ENCODE measurements around the gene IFT43. TPM values are rescaled to one million over a fixed set of nuclear protein-coding genes. Genes with fewer than 3 reads are reported as not detected.

Gene IFT43
- total RNA-seq, 1 experiment from 2014 or later = 31.6 TPM

- Histone ChIP-seq H3K4me1 (ENCODE audit: low read length) (peaks cover 10% of the 10 kb centered on the region), H3K4me2 (ENCODE audit: low read depth, low read length, poor library complexity, severe bottlenecking) (no peak overlapping the region), H3K9me2 (replicated peaks; ENCODE audit: insufficient read depth, low read length) (no peaks in the 10 kb centered on the region), H3K4me3 (ENCODE audit: low read length) (no peak overlapping the region), H4K20me1 (ENCODE audit: insufficient read depth, low read depth, low read length) (no peaks in the 10 kb centered on the region), H3K27me3 (ENCODE audit: low read length) (no peaks in the 10 kb centered on the region), H3K27ac (ENCODE audit: low read length) (no peak overlapping the region), H3K9me3 (ENCODE audit: low read length) (no peaks in the 10 kb centered on the region), H3K9ac (ENCODE audit: low read length) (no peak overlapping the region), H2AFZ (ENCODE audit: low read length) (no peak overlapping the region), H3K36me3 (ENCODE audit: insufficient read depth, low read length) (no peaks in the 10 kb centered on the region), H3K79me2 (ENCODE audit: low read length) (no peaks in the 10 kb centered on the region)
- DNase-seq = no peak
Measured at GRCh38 chr14:75961662-75962061, 23.9 kb upstream of the IFT43 start.

- Histone ChIP-seq H3K9me3 (ENCODE audit: low read length) (no peaks in the 10 kb centered on the region), H3K4me3 (ENCODE audit: low read length) (no peak overlapping the region), H3K79me2 (ENCODE audit: low read length) (no peaks in the 10 kb centered on the region), H3K27me3 (ENCODE audit: low read length) (no peaks in the 10 kb centered on the region), H3K36me3 (ENCODE audit: insufficient read depth, low read length) (no peaks in the 10 kb centered on the region), H2AFZ (ENCODE audit: low read length) (no peak overlapping the region), H3K4me1 (ENCODE audit: low read length) (no peaks in the 10 kb centered on the region), H3K9me2 (replicated peaks; ENCODE audit: insufficient read depth, low read length) (no peaks in the 10 kb centered on the region), H3K9ac (ENCODE audit: low read length) (no peak overlapping the region), H3K4me2 (ENCODE audit: low read depth, low read length, poor library complexity, severe bottlenecking) (no peak overlapping the region), H4K20me1 (ENCODE audit: insufficient read depth, low read depth, low read length) (no peaks in the 10 kb centered on the region), H3K27ac (ENCODE audit: low read length) (no peak overlapping the region)
- DNase-seq = no peak
Measured at GRCh38 chr14:75967866-75968265, 17.7 kb upstream of the IFT43 start.

- Histone ChIP-seq H3K9ac (ENCODE audit: low read length) (no peak overlapping the region), H3K4me2 (ENCODE audit: low read depth, low read length, poor library complexity, severe bottlenecking) (no peak overlapping the region), H3K27me3 (ENCODE audit: low read length) (no peaks in the 10 kb centered on the region), H3K9me2 (replicated peaks; ENCODE audit: insufficient read depth, low read length) (no peaks in the 10 kb centered on the region), H3K4me1 (ENCODE audit: low read length) (no peaks in the 10 kb centered on the region), H3K27ac (ENCODE audit: low read length) (no peak overlapping the region), H3K9me3 (ENCODE audit: low read length) (no peaks in the 10 kb centered on the region), H4K20me1 (ENCODE audit: insufficient read depth, low read depth, low read length) (no peaks in the 10 kb centered on the region), H2AFZ (ENCODE audit: low read length) (no peak overlapping the region), H3K79me2 (ENCODE audit: low read length) (no peaks in the 10 kb centered on the region), H3K36me3 (ENCODE audit: insufficient read depth, low read length) (no peaks in the 10 kb centered on the region), H3K4me3 (ENCODE audit: low read length) (no peak overlapping the region)
- DNase-seq = no peak
Measured at GRCh38 chr14:75968456-75968855, 17.1 kb upstream of the IFT43 start.

GRCh38 chr14:75969126-75969525 is 16.4 kb upstream of the IFT43 start:
- H3K79me2 ChIP-seq (ENCODE audit: low read length) = no peaks in the 10 kb centered on the region
- H3K27ac ChIP-seq (ENCODE audit: low read length) = no peak overlapping the region
- no peaks in the 10 kb centered on the region for H3K4me1 ChIP-seq (ENCODE audit: low read length)
- H3K9me2 ChIP-seq (replicated peaks; ENCODE audit: insufficient read depth, low read length) = no peaks in the 10 kb centered on the region
- H3K4me2 ChIP-seq (ENCODE audit: low read depth, low read length, poor library complexity, severe bottlenecking) = no peak overlapping the region
- no peak overlapping the region for H2AFZ ChIP-seq (ENCODE audit: low read length)
- H3K4me3 ChIP-seq (ENCODE audit: low read length) = no peak overlapping the region
- H4K20me1 ChIP-seq (ENCODE audit: insufficient read depth, low read depth, low read length) = no peaks in the 10 kb centered on the region
- no peaks in the 10 kb centered on the region for H3K27me3 ChIP-seq (ENCODE audit: low read length)
- H3K9ac ChIP-seq (ENCODE audit: low read length) = no peak overlapping the region
- DNase-seq = no peak
- H3K36me3 ChIP-seq (ENCODE audit: insufficient read depth, low read length) = no peaks in the 10 kb centered on the region
- H3K9me3 ChIP-seq (ENCODE audit: low read length) = no peaks in the 10 kb centered on the region

GRCh38 chr14:75969891-75970290 is 15.7 kb upstream of the IFT43 start:
- DNase-seq = no peak
- no peak overlapping the region for H3K27ac ChIP-seq (ENCODE audit: low read length)
- no peak overlapping the region for H3K4me2 ChIP-seq (ENCODE audit: low read depth, low read length, poor library complexity, severe bottlenecking)
- no peaks in the 10 kb centered on the region for H3K36me3 ChIP-seq (ENCODE audit: insufficient read depth, low read length)
- H3K27me3 ChIP-seq (ENCODE audit: low read length) = no peaks in the 10 kb centered on the region
- no peak overlapping the region for H2AFZ ChIP-seq (ENCODE audit: low read length)
- no peaks in the 10 kb centered on the region for H3K9me3 ChIP-seq (ENCODE audit: low read length)
- no peak overlapping the region for H3K4me3 ChIP-seq (ENCODE audit: low read length)
- no peak overlapping the region for H3K9ac ChIP-seq (ENCODE audit: low read length)
- no peaks in the 10 kb centered on the region for H3K4me1 ChIP-seq (ENCODE audit: low read length)
- H4K20me1 ChIP-seq (ENCODE audit: insufficient read depth, low read depth, low read length) = no peaks in the 10 kb centered on the region
- H3K9me2 ChIP-seq (replicated peaks; ENCODE audit: insufficient read depth, low read length) = no peaks in the 10 kb centered on the region
- no peaks in the 10 kb centered on the region for H3K79me2 ChIP-seq (ENCODE audit: low read length)

- no peak for DNase-seq
- H4K20me1 ChIP-seq (ENCODE audit: insufficient read depth, low read depth, low read length) = no peaks in the 10 kb centered on the region
Measured at GRCh38 chr14:75970989-75971388, 14.6 kb upstream of the IFT43 start.

GRCh38 chr14:75971509-75971908 is 14.1 kb upstream of the IFT43 start:
- Histone ChIP-seq H3K79me2 (ENCODE audit: low read length) (no peaks in the 10 kb centered on the region), H3K4me1 (ENCODE audit: low read length) (peaks cover 3% of the 10 kb centered on the region), H2AFZ (ENCODE audit: low read length) (no peak overlapping the region), H3K36me3 (ENCODE audit: insufficient read depth, low read length) (no peaks in the 10 kb centered on the region), H4K20me1 (ENCODE audit: insufficient read depth, low read depth, low read length) (no peaks in the 10 kb centered on the region), H3K9me3 (ENCODE audit: low read length) (no peaks in the 10 kb centered on the region), H3K27ac (ENCODE audit: low read length) (no peak overlapping the region), H3K4me2 (ENCODE audit: low read depth, low read length, poor library complexity, severe bottlenecking) (no peak overlapping the region), H3K27me3 (ENCODE audit: low read length) (no peaks in the 10 kb centered on the region), H3K4me3 (ENCODE audit: low read length) (no peak overlapping the region), H3K9me2 (replicated peaks; ENCODE audit: insufficient read depth, low read length) (no peaks in the 10 kb centered on the region), H3K9ac (ENCODE audit: low read length) (no peak overlapping the region)
- no peak for DNase-seq

More at GRCh38 chr14:75970989-75971388, 14.6 kb upstream of the IFT43 start:
- Histone ChIP-seq H3K4me1 (ENCODE audit: low read length) (no peaks in the 10 kb centered on the region), H3K9me3 (ENCODE audit: low read length) (no peaks in the 10 kb centered on the region), H2AFZ (ENCODE audit: low read length) (no peak overlapping the region), H3K9me2 (replicated peaks; ENCODE audit: insufficient read depth, low read length) (no peaks in the 10 kb centered on the region), H3K9ac (ENCODE audit: low read length) (no peak overlapping the region), H3K79me2 (ENCODE audit: low read length) (no peaks in the 10 kb centered on the region), H3K4me2 (ENCODE audit: low read depth, low read length, poor library complexity, severe bottlenecking) (no peak overlapping the region), H3K4me3 (ENCODE audit: low read length) (no peak overlapping the region), H3K27me3 (ENCODE audit: low read length) (no peaks in the 10 kb centered on the region), H3K27ac (ENCODE audit: low read length) (no peak overlapping the region), H3K36me3 (ENCODE audit: insufficient read depth, low read length) (no peaks in the 10 kb centered on the region)

- no peaks in the 10 kb centered on the region for H3K79me2 ChIP-seq (ENCODE audit: low read length)
- no peaks in the 10 kb centered on the region for H3K9me2 ChIP-seq (replicated peaks; ENCODE audit: insufficient read depth, low read length)
- peaks cover 3% of the 10 kb centered on the region; the same call in 1 of the 2 replicates for H4K20me1 ChIP-seq (ENCODE audit: insufficient read depth, low read depth, low read length)
- no peak overlapping the region for H3K27ac ChIP-seq (ENCODE audit: low read length)
- no peak overlapping the region for H3K9ac ChIP-seq (ENCODE audit: low read length)
- no peak overlapping the region for H2AFZ ChIP-seq (ENCODE audit: low read length)
- DNase-seq = no peak
- H3K4me2 ChIP-seq (ENCODE audit: low read depth, low read length, poor library complexity, severe bottlenecking) = no peak overlapping the region
- H3K27me3 ChIP-seq (ENCODE audit: low read length) = no peaks in the 10 kb centered on the region
- H3K9me3 ChIP-seq (ENCODE audit: low read length) = no peaks in the 10 kb centered on the region
- H3K4me1 ChIP-seq (ENCODE audit: low read length) = peaks cover 17% of the 10 kb centered on the region
- no peaks in the 10 kb centered on the region for H3K36me3 ChIP-seq (ENCODE audit: insufficient read depth, low read length)
- H3K4me3 ChIP-seq (ENCODE audit: low read length) = no peak overlapping the region
Measured at GRCh38 chr14:75972801-75973421, 12.7 kb upstream of the IFT43 start.

All from Karpas-422 (cell line).